ENCODE data around the gene ZFYVE28. TPM values are rescaled to one million over a fixed set of nuclear protein-coding genes. Genes with fewer than 3 reads are reported as not detected.

ZFYVE28 gene
- total RNA-seq, 1 donor from 2014 or later = 5.6 TPM

DNA sequence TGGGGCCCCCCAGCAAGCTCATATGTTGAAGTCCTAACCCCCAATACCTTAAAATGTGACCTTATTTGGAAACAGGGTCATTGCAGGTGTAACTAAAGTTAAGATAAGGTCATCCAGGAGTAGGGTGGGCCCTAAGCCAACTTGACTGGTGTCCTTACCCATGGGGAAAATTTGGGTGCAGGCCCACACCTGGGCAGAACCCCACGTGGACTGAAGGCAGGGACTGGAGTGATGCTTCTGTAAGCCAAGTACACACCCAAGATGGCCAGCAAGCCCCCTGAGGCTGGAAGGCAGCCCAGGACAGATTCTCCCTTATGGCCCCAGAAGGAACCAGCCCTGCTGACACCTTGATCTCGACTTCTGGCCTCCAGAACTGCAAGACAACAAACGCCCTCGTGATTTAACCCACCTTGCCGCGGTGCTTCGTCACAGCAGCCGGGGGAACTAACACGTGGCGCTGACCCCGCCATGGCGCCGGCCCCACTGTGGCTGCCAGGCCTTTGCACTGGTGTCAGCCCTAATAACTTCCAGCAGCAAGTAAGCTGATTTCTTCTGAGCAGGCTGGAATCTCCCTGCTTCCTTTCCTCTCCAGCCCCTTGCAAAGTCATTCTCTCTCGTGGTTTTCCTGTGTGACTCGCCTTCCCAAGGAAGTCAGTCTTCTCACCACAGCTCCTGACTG lies 133.4 kb downstream of the ZFYVE28 start:
- DNase-seq = no peak
- TF ChIP-seq, protein P1, sequence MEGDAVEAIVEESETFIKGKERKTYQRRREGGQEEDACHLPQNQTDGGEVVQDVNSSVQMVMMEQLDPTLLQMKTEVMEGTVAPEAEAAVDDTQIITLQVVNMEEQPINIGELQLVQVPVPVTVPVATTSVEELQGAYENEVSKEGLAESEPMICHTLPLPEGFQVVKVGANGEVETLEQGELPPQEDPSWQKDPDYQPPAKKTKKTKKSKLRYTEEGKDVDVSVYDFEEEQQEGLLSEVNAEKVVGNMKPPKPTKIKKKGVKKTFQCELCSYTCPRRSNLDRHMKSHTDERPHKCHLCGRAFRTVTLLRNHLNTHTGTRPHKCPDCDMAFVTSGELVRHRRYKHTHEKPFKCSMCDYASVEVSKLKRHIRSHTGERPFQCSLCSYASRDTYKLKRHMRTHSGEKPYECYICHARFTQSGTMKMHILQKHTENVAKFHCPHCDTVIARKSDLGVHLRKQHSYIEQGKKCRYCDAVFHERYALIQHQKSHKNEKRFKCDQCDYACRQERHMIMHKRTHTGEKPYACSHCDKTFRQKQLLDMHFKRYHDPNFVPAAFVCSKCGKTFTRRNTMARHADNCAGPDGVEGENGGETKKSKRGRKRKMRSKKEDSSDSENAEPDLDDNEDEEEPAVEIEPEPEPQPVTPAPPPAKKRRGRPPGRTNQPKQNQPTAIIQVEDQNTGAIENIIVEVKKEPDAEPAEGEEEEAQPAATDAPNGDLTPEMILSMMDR (IDR thresholded peaks at IDR 0.05; ENCODE audit: borderline replicate concordance) = no peak
- no peak overlapping the region for H3K27ac ChIP-seq (replicated peaks)
- H3K36me3 ChIP-seq = no peaks in the 10 kb centered on the region
- intact Hi-C loops (cut with micrococcal nuclease) = no loop called here
- H3K4me3 ChIP-seq = no peak overlapping the region
- H3K27me3 ChIP-seq (ENCODE audit: low read depth) = no peaks in the 10 kb centered on the region
- no peaks in the 10 kb centered on the region for H3K4me1 ChIP-seq
- no peaks in the 10 kb centered on the region for H3K9me3 ChIP-seq (replicated peaks)

DNA sequence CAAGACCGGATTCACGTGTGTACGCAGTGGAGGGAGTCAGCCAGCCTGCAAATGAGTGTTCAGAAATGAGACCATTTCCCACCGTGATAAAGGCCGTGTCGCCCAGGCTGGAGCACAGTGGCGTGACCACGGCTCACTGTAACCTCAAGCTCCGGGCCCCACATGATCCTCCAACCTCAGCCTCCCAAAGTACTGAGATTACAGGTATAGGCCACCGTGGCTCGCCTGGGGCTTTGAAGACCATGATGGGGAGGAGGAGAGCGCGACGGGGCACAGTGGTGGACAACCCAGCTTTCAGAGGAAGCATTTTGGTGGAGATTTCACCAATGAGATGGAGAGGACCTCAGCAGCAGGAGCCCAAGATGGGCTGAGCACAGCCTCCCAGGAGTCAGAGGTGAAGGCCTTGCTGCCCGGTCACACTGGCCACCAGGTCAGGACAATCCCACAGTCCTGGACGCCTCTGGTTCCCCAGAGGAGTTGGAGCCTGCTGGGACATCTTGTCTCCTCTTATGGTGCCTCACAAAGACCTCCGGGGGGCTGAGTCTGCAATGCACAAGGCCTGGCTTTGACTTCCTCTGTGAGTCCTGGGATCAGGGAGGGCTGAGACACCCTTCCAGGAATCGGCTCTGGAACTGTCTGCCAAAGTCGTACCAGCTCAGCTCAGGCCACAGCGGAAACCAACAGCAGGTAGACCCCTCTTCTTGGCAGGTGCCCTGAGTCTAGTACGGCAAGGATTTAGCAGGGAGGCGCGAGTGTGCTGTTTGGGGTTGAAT lies 134.1 kb downstream of the ZFYVE28 start:
- Histone ChIP-seq H3K27ac (replicated peaks) (no peak overlapping the region), H3K27me3 (ENCODE audit: low read depth) (no peaks in the 10 kb centered on the region), H3K9me3 (replicated peaks) (no peaks in the 10 kb centered on the region), H3K4me3 (no peak overlapping the region), H3K36me3 (no peaks in the 10 kb centered on the region), H3K4me1 (no peaks in the 10 kb centered on the region)
- TF ChIP-seq, protein P1 (IDR thresholded peaks at IDR 0.05; ENCODE audit: borderline replicate concordance) = no peak
- peak; percentile 5 for DNase-seq
- intact Hi-C loops (cut with micrococcal nuclease) = no loop called here

DNA sequence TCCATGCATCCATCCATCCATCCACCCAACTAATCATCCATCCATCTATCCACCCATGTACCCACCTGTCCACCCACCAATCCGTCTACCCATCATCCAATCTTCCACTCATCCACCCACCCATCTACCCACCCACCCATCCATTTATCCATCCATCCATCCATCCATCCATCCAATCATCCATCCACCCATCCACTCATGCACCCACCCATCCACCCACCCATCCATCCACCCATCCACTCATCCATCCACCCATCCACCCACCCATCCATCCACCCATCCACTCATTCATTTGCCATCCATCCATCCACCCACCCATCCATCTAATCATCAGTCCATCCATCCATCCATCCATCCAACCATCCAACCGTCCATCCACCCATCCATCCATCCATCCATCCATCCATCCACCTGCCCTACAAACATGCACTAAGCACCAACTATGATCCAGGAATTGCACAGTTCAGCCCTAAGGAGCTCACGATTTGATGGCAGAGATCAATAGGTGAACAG lies 135.2 kb downstream of the ZFYVE28 start:
- DNase-seq = no peak
- TF ChIP-seq, protein P1 (IDR thresholded peaks at IDR 0.05; ENCODE audit: borderline replicate concordance) = no peak
- Histone ChIP-seq H3K27ac (replicated peaks) (no peak overlapping the region), H3K4me3 (no peak overlapping the region), H3K9me3 (replicated peaks) (no peaks in the 10 kb centered on the region), H3K36me3 (no peaks in the 10 kb centered on the region), H3K27me3 (ENCODE audit: low read depth) (no peaks in the 10 kb centered on the region), H3K4me1 (no peaks in the 10 kb centered on the region)
- intact Hi-C loops (cut with micrococcal nuclease) = no loop called here

DNA sequence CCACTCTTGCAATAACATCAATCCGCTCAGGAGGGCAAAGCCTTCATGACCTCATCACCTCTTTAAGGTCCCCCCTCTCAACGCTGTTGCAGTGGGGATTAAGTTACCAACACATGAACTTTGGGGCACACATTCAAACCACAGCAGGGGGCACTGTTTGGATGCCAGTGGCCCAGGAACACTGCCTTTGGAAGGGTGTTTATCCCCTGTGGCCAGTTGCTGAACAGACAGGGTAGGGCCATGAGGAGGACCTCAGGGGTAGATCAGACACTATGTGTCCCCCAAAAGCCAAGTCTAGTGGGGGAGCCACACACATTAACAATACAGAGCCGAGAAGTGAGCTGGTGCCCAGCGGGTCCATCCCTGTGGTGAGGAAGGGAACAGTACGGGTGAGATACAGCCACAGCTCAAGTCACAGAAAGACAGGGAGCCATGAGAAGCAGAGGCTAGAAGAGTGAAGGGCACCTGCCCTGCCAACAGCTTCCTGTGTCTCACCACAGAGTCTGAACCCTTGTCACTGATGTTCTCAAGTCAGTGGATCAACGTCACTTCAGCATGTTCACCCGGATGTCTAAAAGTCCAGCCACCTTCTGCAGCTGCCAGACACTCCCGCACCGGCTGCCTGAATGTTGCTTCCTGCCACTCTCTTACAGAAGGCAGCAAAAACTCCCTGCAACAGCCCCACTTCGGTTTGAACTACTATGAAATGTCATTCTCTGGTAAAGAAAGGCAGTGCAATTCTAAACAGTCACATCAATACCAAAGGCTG lies 136.7 kb downstream of the ZFYVE28 start:
- DNase-seq = no peak

More for the DNA sequence above, 136.7 kb downstream of the ZFYVE28 start:
- Histone ChIP-seq H3K36me3 (no peaks in the 10 kb centered on the region), H3K4me1 (no peaks in the 10 kb centered on the region), H3K9me3 (replicated peaks) (no peaks in the 10 kb centered on the region), H3K4me3 (no peak overlapping the region), H3K27ac (replicated peaks) (no peak overlapping the region), H3K27me3 (ENCODE audit: low read depth) (no peaks in the 10 kb centered on the region)
- intact Hi-C loops (cut with micrococcal nuclease) = no loop called here
- TF ChIP-seq, protein P1 (IDR thresholded peaks at IDR 0.05; ENCODE audit: borderline replicate concordance) = no peak
